Sciatic nerve (tissue), 2 donors: ENCODE data around the gene ZNF823. TPM values are rescaled to one million over a fixed set of nuclear protein-coding genes. Genes with fewer than 3 reads are reported as not detected.

Experiments used
- ATAC-seq: fragments of 200-7000 bp; cut with Tn5 transposase; one replicate; pipeline ENCODE4 v1.9.1; 2020; ENCODE audit warnings: mild to moderate bottlenecking, moderate library complexity
- DNase-seq: peaks from one replicate; pipeline ENCODE4 v3.0.0-alpha.2; 2020; ENCODE audit warnings: low spot score
- intact Hi-C: fragments of 100-400 bp; cut with DNase I; formaldehyde crosslinking; loops from one replicate; pipeline ENCODE4 v1.14.2; 2022
- total RNA-seq: library from RNA; stranded (reverse); fragmentation: NEBNext Ultra II Directional; extraction: Animal tissue kit (Norgen Biotek cat#: 25700); gene quantifications from one replicate; pipeline ENCODE4 v1.2.1, GENCODE V29; 2021
- donor health status: DM: no; HTN: no; CAD: no.
- donor health status: DM: no; HTN: no; CAD: no.

Gene ZNF823
- total RNA-seq, 1 donor from 2014 or later, result 9.8 TPM

GRCh38 chr19:11747277-11747676 lies 8.5 kb upstream of the ZNF823 start:
- DNase-seq, result no peak
- no peak for ATAC-seq
- intact Hi-C loops, result no loop called here

GRCh38 chr19:11745869-11746268 lies 7.1 kb upstream of the ZNF823 start:
- ATAC-seq (no peak), DNase-seq (no peak)
- intact Hi-C loops, result no loop called here

- intact Hi-C loops, result no loop called here
- peak; percentile 66 for DNase-seq
Measured at GRCh38 chr19:11737964-11738745, 591 bp downstream of the ZNF823 start.

GRCh38 chr19:11736696-11737095 lies 2.0 kb downstream of the ZNF823 start:
- intact Hi-C loops, result no loop called here
- DNase-seq (no peak), ATAC-seq (no peak)

More at GRCh38 chr19:11737964-11738745, 591 bp downstream of the ZNF823 start:
- ATAC-seq, result peak; percentile 40

- ATAC-seq, result no peak
- DNase-seq, result no peak
- intact Hi-C loops, result no loop called here
Measured at GRCh38 chr19:11735375-11735774, 3.4 kb downstream of the ZNF823 start.

GRCh38 chr19:11729586-11729985 lies 9.2 kb downstream of the ZNF823 start:
- intact Hi-C loops, result no loop called here
- no peak for ATAC-seq
- DNase-seq, result no peak

GRCh38 chr19:11722414-11722813 lies 16.3 kb downstream of the ZNF823 start:
- no peak for DNase-seq
- ATAC-seq, result no peak
- intact Hi-C loops, result no loop called here

GRCh38 chr19:11721681-11722080 lies 17.1 kb downstream of the ZNF823 start:
- intact Hi-C loops, result no loop called here

GRCh38 chr19:11710313-11710712 lies 28.4 kb downstream of the ZNF823 start:
- ATAC-seq (no peak), DNase-seq (no peak)
- intact Hi-C loops, result no loop called here

More at GRCh38 chr19:11721681-11722080, 17.1 kb downstream of the ZNF823 start:
- DNase-seq (no peak), ATAC-seq (no peak)

GRCh38 chr19:11708457-11708856 lies 30.3 kb downstream of the ZNF823 start:
- DNase-seq (no peak), ATAC-seq (no peak)
- intact Hi-C loops, result no loop called here

GRCh38 chr19:11705474-11705873 lies 33.3 kb downstream of the ZNF823 start:
- DNase-seq, result no peak
- intact Hi-C loops, result no loop called here
- no peak for ATAC-seq

- intact Hi-C loops, result no loop called here
- ATAC-seq, result no peak
Measured at GRCh38 chr19:11704626-11705025, 34.1 kb downstream of the ZNF823 start.

GRCh38 chr19:11699931-11700794 lies 38.6 kb downstream of the ZNF823 start:
- intact Hi-C loops, result no loop called here
- ATAC-seq, result no peak
- DNase-seq, result no peak

More at GRCh38 chr19:11704626-11705025, 34.1 kb downstream of the ZNF823 start:
- no peak for DNase-seq

- intact Hi-C loops, result no loop called here
- DNase-seq (no peak), ATAC-seq (no peak)
Measured at GRCh38 chr19:11698231-11698630, 40.5 kb downstream of the ZNF823 start.

GRCh38 chr19:11697284-11697855 lies 41.4 kb downstream of the ZNF823 start:
- ATAC-seq (no peak), DNase-seq (no peak)
- intact Hi-C loops, result no loop called here

- ATAC-seq, result peak; percentile 100
- DNase-seq, result peak; percentile 97
- intact Hi-C loops, result no loop called here
Measured at GRCh38 chr19:11694533-11695439, 44.0 kb downstream of the ZNF823 start.

- DNase-seq, result no peak
- no peak for ATAC-seq
- intact Hi-C loops, result no loop called here
Measured at GRCh38 chr19:11693505-11694499, 44.9 kb downstream of the ZNF823 start.
